Endometrial microvascular endothelial cells (primary cell): ENCODE data around the gene ENPP1. TPM values are rescaled to one million over a fixed set of nuclear protein-coding genes. Genes with fewer than 3 reads are reported as not detected.
"Not testable (repeated sequence)": the region's sequence is repeated elsewhere in the genome, so short reads cannot be mapped to it uniquely, and the experiment has no call there.

Experiments used
- in situ Hi-C: cut with HindIII; loops from 2 replicates; pipeline ENCODE4 v1.10.0; 2017; ENCODE audit warnings: low sequenced_read_pairs, low pct_unique_long_range_greater_than_20kb; ENCODE audit errors: inconsistent ontology term
- total RNA-seq: library from RNA; depleted of rRNA; stranded (reverse); fragments of >200 nt; gene quantifications from one replicate; pipeline ENCODE4 v1.2.3, GENCODE V29; 2015; ENCODE audit errors: inconsistent ontology term

Gene ENPP1
- total RNA-seq, 1 donor from 2014 or later = 1.2 TPM

GRCh38 chr6:131858765-131859415, 51.1 kb downstream of the ENPP1 start:
- in situ Hi-C loops = no loop called here

GRCh38 chr6:131859658-131860057, 51.8 kb downstream of the ENPP1 start:
- in situ Hi-C loops = not testable (repeated sequence)

- in situ Hi-C loops = no loop called here
Measured at GRCh38 chr6:131861381-131861780, 53.6 kb downstream of the ENPP1 start.

GRCh38 chr6:131862476-131862875, 54.7 kb downstream of the ENPP1 start:
- in situ Hi-C loops = no loop called here

- in situ Hi-C loops = no loop called here
Measured at GRCh38 chr6:131867744-131868143, 59.9 kb downstream of the ENPP1 start.

GRCh38 chr6:131868836-131869235, 61.0 kb downstream of the ENPP1 start:
- in situ Hi-C loops = no loop called here

- in situ Hi-C loops = no loop called here
Measured at GRCh38 chr6:131875647-131876046, 67.8 kb downstream of the ENPP1 start.

- in situ Hi-C loops = no loop called here
Measured at GRCh38 chr6:131876545-131876944, 68.7 kb downstream of the ENPP1 start.

- in situ Hi-C loops = no loop called here
Measured at GRCh38 chr6:131877999-131878789, 70.4 kb downstream of the ENPP1 start.

GRCh38 chr6:131883016-131883415, 75.2 kb downstream of the ENPP1 start:
- in situ Hi-C loops = no loop called here

GRCh38 chr6:131885237-131885636, 77.4 kb downstream of the ENPP1 start:
- in situ Hi-C loops = no loop called here

GRCh38 chr6:131886517-131886916, 78.7 kb downstream of the ENPP1 start:
- in situ Hi-C loops = no loop called here

- in situ Hi-C loops = no loop called here
Measured at GRCh38 chr6:131890091-131890490, 82.3 kb downstream of the ENPP1 start.

- in situ Hi-C loops = no loop called here
Measured at GRCh38 chr6:131893198-131893597, 85.4 kb downstream of the ENPP1 start.

GRCh38 chr6:131894493-131895424, 86.9 kb downstream of the ENPP1 start:
- in situ Hi-C loops = no loop called here

- in situ Hi-C loops = no loop called here
Measured at GRCh38 chr6:131897050-131897435, 89.2 kb downstream of the ENPP1 start.

- in situ Hi-C loops = no loop called here
Measured at GRCh38 chr6:131897621-131898020, 89.8 kb downstream of the ENPP1 start.

GRCh38 chr6:131898718-131899117, 90.9 kb downstream of the ENPP1 start:
- in situ Hi-C loops = no loop called here

GRCh38 chr6:131900231-131900630, 92.4 kb downstream of the ENPP1 start:
- in situ Hi-C loops = no loop called here
